Activated CD4-positive, alpha-beta T cell treated with anti-CD3 and anti-CD28 coated beads, Interleukin-2, amount 50 U/mL, for 24 hours (primary cell): ENCODE measurements around the gene RAMP1.
"Not testable (repeated sequence)": the region's sequence is repeated elsewhere in the genome, so short reads cannot be mapped to it uniquely, and the experiment has no call there.

Experiments
- DNase-seq, 2 donors: peaks; one replicate each; pipeline ENCODE4 v3.0.0-alpha.2; 2020; ENCODE audit warnings: low read depth in 1 of 2, low spot score in 1 of 2

Gene RAMP1

GRCh38 chr2:237946423-237946822, 87.0 kb downstream of the RAMP1 start:
- no peak for DNase-seq

GRCh38 chr2:237951354-237951753, 91.9 kb downstream of the RAMP1 start:
- DNase-seq = not testable (repeated sequence)

- DNase-seq = no peak
Measured at GRCh38 chr2:237951878-237952277, 92.5 kb downstream of the RAMP1 start.

GRCh38 chr2:237952851-237953250, 93.4 kb downstream of the RAMP1 start:
- no peak for DNase-seq

- DNase-seq = no peak
Measured at GRCh38 chr2:237955640-237956401, 96.4 kb downstream of the RAMP1 start.

- no peak for DNase-seq
Measured at GRCh38 chr2:237956402-237956736, 96.9 kb downstream of the RAMP1 start.

GRCh38 chr2:237961637-237962036, 102.2 kb downstream of the RAMP1 start:
- no peak for DNase-seq
